GM10248 (cell line): ENCODE results near the gene PDK2.

Source experiments
- CTCF ChIA-PET: fragments of 300-600 bp; sonication (Branson Sonifier 250); formaldehyde crosslinking; extraction: SDS; loops from one replicate; lab custom pipeline; 2021; ENCODE audit warnings: antibody characterized with exemption; lab: Yijun Ruan, JAX
- POLR2A ChIA-PET: fragments of 350-650 bp; sonication (Branson Sonifier 250); formaldehyde crosslinking; extraction: SDS; loops from one replicate; lab custom pipeline; 2020; ENCODE audit warnings: antibody characterized with exemption; lab: Yijun Ruan, JAX
- DNase-seq: peaks from one replicate; pipeline ENCODE4 v3.0.0; 2012; ENCODE audit errors: extremely low spot score
- TF ChIP-seq, protein P1 (sequence below): IDR thresholded peaks from 2 replicates; pipeline ENCODE4 v1.5.1; 2012; ENCODE audit warnings: mild to moderate bottlenecking, low read depth; ENCODE audit errors: extremely low read depth, missing control alignments, control extremely low read depth

PDK2 gene

DNA sequence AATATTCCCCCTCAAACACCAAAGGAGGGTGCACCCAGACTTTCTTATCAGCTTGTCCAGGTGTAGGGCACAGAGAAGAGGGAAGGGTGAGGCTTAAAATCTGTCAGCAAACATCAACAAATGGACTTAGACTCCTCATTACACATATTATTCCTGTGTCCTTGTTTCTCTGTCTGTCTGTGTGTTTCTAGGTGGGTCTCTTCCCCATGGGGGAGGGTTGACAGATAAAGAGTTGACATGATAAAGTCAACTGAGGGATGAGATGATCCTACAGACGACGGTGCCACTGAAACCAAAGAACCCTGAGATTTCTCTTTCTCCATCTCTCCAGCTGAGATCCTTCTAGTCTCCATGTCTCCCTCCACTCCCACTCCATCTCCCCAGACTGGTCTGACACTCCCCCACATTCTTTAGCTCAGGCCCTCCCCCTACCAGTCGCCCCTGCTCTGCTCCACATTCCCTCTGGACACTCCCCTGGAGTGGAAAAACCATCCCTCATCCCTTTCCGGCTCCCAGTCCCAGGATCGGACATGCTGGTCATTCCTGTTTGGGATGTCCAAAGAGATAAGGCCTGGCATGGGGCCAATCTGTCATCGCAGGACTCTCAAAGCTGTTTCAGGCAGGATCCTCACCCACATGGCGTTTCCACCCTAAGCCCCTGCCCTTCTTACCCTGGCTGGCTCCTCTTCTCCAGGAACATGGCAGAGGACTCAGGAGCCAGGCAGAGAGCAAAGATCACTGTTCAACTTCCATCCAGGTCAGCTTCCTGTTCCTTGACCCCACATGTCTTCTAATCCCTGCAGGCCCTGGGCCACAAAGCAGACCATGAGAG, 42.1 kb upstream of the PDK2 start:
- ChIA-PET CTCF (interaction anchor here (0.6 to 1.6 kb wide), 4 partner anchors 24 to 145 kb away, joined by 3 to 5 read pairs (median 4); no protein-coding TSS in a partner anchor), POLR2A (no interaction called here)
- TF ChIP-seq, protein P1, sequence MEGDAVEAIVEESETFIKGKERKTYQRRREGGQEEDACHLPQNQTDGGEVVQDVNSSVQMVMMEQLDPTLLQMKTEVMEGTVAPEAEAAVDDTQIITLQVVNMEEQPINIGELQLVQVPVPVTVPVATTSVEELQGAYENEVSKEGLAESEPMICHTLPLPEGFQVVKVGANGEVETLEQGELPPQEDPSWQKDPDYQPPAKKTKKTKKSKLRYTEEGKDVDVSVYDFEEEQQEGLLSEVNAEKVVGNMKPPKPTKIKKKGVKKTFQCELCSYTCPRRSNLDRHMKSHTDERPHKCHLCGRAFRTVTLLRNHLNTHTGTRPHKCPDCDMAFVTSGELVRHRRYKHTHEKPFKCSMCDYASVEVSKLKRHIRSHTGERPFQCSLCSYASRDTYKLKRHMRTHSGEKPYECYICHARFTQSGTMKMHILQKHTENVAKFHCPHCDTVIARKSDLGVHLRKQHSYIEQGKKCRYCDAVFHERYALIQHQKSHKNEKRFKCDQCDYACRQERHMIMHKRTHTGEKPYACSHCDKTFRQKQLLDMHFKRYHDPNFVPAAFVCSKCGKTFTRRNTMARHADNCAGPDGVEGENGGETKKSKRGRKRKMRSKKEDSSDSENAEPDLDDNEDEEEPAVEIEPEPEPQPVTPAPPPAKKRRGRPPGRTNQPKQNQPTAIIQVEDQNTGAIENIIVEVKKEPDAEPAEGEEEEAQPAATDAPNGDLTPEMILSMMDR, result no peak
- no peak for DNase-seq

DNA sequence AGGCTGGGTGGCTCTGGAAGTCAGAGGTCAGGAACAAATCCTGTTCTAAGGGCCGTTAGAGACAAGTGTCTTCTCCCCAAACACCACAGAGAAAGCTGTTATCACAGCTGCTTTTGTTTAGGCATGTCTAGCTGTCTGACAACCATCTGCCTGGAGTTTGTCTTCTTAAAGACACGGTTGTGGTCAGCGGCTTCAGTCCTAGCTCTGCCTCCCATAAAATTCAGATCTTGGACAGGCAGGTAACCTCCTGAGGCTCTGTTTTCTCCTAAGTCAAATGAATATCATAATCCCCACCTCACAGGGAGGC, 41.5 kb upstream of the PDK2 start:
- ChIA-PET CTCF (interaction anchor here (0.6 to 1.5 kb wide), 3 partner anchors 20 to 55 kb away, joined by 3 to 4 read pairs (median 3); no protein-coding TSS in a partner anchor), POLR2A (no interaction called here)
- no peak for DNase-seq
- TF ChIP-seq, protein P1, result no peak

GRCh38 chr17:50055055-50055425, 40.1 kb upstream of the PDK2 start:
- CTCF ChIA-PET, result interaction anchor here (1.4 to 3.1 kb wide), 3 partner anchors 9 to 32 kb away, joined by 3 to 13 read pairs (median 4); no protein-coding TSS in a partner anchor

GRCh38 chr17:50055426-50056216, 39.5 kb upstream of the PDK2 start, which contains the start of gene ITGA3:
ITGA3 (plus strand) TSS chr17:50056110; CDS start chr17:50056440, 330 bp downstream.
- ChIA-PET POLR2A (no interaction called here), CTCF (interaction anchor here (0.6 to 3.1 kb wide), 8 partner anchors 8 to 57 kb away, joined by 3 to 18 read pairs (median 4); no protein-coding TSS in a partner anchor)
- TF ChIP-seq, protein P1, result no peak
- DNase-seq, result peak; percentile 68

More at GRCh38 chr17:50055055-50055425, 40.1 kb upstream of the PDK2 start:
- TF ChIP-seq, protein P1, result no peak
- POLR2A ChIA-PET, result no interaction called here
- no peak for DNase-seq

DNA sequence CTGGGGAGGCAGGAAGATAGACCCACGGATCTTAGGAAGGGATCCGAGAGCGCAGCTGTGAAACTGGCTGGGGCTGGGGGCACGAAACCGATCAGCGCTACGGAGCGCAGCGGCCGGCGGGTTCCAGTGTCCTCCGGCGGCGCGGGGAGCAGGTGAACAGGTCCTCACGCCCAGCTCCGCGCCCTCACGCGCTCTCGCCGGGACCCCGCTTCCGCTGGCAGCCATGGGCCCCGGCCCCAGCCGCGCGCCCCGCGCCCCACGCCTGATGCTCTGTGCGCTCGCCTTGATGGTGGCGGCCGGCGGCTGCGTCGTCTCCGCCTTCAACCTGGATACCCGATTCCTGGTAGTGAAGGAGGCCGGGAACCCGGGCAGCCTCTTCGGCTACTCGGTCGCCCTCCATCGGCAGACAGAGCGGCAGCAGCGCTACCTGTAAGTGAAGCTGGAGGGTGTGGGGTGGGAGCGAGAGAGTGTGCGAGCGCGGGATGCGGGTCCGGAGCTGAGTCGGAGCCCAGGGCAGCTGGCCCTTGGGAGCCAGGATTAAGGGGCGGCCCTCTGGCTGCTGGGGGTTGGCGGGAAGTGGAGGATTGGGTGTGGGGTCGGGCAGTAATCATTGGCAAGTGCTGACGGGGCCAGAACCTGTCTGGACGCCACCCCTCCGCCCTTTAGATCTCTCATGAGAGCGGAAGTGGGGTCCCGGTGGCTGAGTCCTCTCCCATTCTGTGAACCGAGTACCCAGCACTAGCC, 38.8 kb upstream of the PDK2 start:
- TF ChIP-seq, protein P1, result peak; percentile 66
- peak; percentile 79 for DNase-seq
- ChIA-PET POLR2A (no interaction called here), CTCF (interaction anchor here (0.6 to 3.1 kb wide), 10 partner anchors 9 to 59 kb away, joined by 3 to 18 read pairs (median 4); no protein-coding TSS in a partner anchor)
